ENCODE results near the gene CALD1. TPM values are rescaled to one million over a fixed set of nuclear protein-coding genes. Genes with fewer than 3 reads are reported as not detected.
"Not testable (repeated sequence)": the region's sequence is repeated elsewhere in the genome, so short reads cannot be mapped to it uniquely, and the experiment has no call there.

Gene CALD1
- total RNA-seq, 1 donor, result 3,507 TPM

DNA sequence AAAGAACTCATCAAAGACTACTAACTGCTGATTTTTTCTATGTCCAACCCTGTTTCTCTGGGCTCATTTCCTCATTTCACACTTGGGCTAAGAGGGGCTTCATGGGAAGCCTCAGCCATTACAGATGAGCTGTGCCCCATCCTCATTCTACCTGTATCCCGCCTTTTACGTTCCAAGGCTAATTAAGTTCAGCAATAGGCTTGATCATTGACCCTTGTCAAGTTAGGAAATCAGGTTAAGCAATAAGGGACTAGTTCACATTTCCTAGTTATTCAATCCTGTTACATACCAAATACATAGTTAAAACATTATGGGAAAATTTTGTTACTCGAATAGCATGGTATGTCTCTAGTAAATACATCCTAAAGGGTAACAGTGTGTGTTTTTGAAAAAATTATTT lies 177.6 kb downstream of the CALD1 start:
- TF ChIP-seq, protein P1, sequence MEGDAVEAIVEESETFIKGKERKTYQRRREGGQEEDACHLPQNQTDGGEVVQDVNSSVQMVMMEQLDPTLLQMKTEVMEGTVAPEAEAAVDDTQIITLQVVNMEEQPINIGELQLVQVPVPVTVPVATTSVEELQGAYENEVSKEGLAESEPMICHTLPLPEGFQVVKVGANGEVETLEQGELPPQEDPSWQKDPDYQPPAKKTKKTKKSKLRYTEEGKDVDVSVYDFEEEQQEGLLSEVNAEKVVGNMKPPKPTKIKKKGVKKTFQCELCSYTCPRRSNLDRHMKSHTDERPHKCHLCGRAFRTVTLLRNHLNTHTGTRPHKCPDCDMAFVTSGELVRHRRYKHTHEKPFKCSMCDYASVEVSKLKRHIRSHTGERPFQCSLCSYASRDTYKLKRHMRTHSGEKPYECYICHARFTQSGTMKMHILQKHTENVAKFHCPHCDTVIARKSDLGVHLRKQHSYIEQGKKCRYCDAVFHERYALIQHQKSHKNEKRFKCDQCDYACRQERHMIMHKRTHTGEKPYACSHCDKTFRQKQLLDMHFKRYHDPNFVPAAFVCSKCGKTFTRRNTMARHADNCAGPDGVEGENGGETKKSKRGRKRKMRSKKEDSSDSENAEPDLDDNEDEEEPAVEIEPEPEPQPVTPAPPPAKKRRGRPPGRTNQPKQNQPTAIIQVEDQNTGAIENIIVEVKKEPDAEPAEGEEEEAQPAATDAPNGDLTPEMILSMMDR (IDR thresholded peaks at IDR 0.05; ENCODE audit: insufficient read depth, low read depth, low read length), result no peak
- H3K4me3 ChIP-seq (ENCODE audit: low read depth, low read length), result no peak overlapping the region
- DNase-seq (ENCODE audit: low read depth), result no peak

DNA sequence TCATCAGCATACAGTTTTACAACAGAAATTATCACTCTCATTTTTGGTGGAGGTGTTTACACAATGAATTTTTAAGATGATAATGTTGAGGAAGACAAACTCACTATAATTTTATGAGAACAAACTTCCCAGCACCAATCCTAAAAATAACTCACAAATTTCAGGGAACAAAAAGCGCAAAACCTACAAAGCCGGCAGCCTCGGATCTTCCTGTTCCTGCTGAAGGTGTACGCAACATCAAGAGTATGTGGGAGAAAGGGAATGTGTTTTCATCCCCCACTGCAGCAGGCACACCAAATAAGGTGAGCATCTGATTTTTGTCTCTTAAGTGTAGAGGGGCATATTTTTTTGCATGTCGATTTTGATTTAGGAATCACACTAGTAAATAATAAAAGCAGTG lies 180.4 kb downstream of the CALD1 start:
- TF ChIP-seq, protein P1 (IDR thresholded peaks at IDR 0.05; ENCODE audit: insufficient read depth, low read depth, low read length), result no peak

DNA sequence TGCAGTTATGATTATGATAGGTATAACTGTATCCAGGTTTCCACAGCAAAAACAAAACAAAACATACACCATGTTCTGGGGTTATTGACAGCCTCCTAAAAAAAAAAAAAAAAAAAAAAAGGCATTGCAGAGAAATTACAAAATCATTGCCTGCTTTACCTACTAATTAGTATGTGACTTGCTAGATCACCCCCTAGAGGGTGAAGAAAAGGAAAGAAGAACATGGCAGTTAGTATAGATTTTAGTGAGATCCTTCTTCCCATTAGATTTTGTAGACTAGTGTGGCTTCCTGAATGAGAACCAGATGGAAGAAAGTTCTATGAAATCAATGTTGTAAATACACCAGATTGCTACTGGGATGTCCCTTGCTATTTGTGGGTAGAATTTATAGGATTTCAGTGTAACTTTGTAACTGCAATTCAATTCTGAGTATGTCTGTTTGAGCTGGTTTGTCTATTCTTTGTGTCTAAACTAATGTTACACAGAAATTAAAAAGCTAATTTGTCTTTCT lies 182.9 kb downstream of the CALD1 start:
- DNase-seq (ENCODE audit: low read depth), result no peak
- TF ChIP-seq, protein P1 (IDR thresholded peaks at IDR 0.05; ENCODE audit: insufficient read depth, low read depth, low read length), result peak; percentile 11
- no peak overlapping the region for H3K4me3 ChIP-seq (ENCODE audit: low read depth, low read length)

More for the DNA sequence above, 180.4 kb downstream of the CALD1 start:
- no peak for DNase-seq (ENCODE audit: low read depth)
- no peak overlapping the region for H3K4me3 ChIP-seq (ENCODE audit: low read depth, low read length)

DNA sequence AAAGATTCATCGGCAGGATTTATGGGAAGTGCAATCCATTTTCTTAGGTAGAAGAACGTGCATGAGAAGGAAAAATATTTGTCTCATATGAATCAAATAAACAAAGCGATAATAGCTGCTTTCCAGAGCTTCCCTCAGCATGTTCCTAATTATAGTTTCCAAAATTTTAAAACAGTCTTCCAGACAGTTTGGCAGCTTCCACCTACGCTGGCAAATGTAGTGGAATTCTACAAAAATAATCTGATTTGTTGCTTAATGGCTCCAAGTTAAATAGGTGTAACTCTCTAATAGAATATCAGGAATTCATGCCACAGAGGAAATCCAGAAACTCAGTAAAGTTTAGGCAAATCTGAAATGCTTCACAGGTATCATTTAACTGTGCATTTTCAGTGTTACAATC lies 183.6 kb downstream of the CALD1 start:
- DNase-seq (ENCODE audit: low read depth), result no peak
- TF ChIP-seq, protein P1 (IDR thresholded peaks at IDR 0.05; ENCODE audit: insufficient read depth, low read depth, low read length), result no peak
- no peak overlapping the region for H3K4me3 ChIP-seq (ENCODE audit: low read depth, low read length)

DNA sequence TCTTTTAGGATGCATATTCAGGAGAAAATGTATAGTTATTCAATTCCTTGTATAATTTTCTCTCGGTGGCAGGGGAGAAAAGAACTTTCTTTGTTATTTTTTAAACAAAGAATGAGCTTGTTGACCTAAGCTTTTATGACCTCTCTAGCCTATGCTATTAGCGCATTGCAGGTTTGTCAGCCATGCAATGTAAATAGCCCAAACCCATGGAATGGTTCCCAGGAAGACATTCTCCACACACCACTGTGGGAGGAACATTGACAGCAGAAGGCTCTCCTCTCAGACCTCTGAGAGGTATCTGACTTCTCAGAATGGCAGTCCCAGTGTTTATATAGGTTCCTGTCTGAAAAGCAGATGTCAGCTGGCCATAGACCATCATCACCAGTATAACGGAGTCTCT lies 187.3 kb downstream of the CALD1 start:
- DNase-seq (ENCODE audit: low read depth), result no peak
- TF ChIP-seq, protein P1 (IDR thresholded peaks at IDR 0.05; ENCODE audit: insufficient read depth, low read depth, low read length), result no peak

DNA sequence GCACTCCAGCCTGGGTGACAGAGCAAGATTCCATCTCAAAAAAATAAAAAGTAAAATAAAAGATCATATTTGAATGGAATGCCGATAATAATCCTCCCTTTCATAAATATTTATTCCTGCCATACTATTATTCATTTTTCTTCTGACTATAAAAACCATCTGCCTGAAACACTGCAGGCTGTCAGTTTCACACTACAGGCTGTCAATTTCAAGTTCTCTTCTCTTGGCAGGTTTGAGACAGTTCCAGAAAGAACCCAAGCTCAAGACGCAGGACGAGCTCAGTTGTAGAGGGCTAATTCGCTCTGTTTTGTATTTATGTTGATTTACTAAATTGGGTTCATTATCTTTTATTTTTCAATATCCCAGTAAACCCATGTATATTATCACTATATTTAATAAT lies 188.7 kb downstream of the CALD1 start:
- TF ChIP-seq, protein P1 (IDR thresholded peaks at IDR 0.05; ENCODE audit: insufficient read depth, low read depth, low read length), result no peak
- no peak overlapping the region for H3K4me3 ChIP-seq (ENCODE audit: low read depth, low read length)
- no peak for DNase-seq (ENCODE audit: low read depth)

More for the DNA sequence above, 187.3 kb downstream of the CALD1 start:
- no peak overlapping the region for H3K4me3 ChIP-seq (ENCODE audit: low read depth, low read length)

DNA sequence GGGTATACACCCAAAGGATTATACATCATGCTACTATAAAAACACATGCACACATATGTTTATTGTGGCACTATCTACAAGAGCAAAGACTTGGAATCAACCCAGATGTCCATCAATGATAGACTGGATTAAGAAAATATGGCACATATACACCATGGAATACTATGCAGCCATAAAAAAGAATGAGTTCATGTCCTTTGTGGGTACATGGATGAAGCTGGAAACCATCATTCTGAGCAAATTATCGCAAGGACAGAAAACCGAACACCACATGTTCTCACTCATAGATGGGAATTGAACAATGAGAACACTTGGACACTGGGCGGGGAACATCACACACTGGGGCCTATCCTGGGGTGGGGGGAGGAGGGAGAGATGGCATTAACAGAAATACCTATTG lies 202.2 kb downstream of the CALD1 start:
- H3K4me3 ChIP-seq (ENCODE audit: low read depth, low read length); DNase-seq (ENCODE audit: low read depth): not testable (repeated sequence)

Measured in fibroblast of villous mesenchyme (primary cell).